ENCODE data around the gene STRIP2.

GRCh38 chr7:129387537-129387936 lies 46.7 kb upstream of the STRIP2 start:
- TF ChIP-seq POLR2AphosphoS5 (IDR thresholded peaks at IDR 0.05) (no peak), CTCF (IDR thresholded peaks at IDR 0.05) (no peak), POLR2A (IDR thresholded peaks at IDR 0.05) (no peak)
